Lower leg skin (tissue), 4 donors: Measurements from ENCODE around the gene PRPF18. TPM values are rescaled to one million over a fixed set of nuclear protein-coding genes. Genes with fewer than 3 reads are reported as not detected.

Experiments
- DNase-seq, 2 donors: peaks; one replicate each; pipeline ENCODE4 v3.0.0-alpha.2; 2019; ENCODE audit warnings: low spot score in 2 of 2
- H3K4me3 ChIP-seq: fragments of 200-600 bp; sonication (generic); 2 replicates; pipeline ENCODE4 v1.5.1; 2017; ENCODE audit warnings: mild to moderate bottlenecking, low read depth; ENCODE audit not compliant: poor library complexity, severe bottlenecking
- POLR2A ChIP-seq, 2 donors: fragments of 450-650 bp; IDR thresholded peaks; one replicate each; pipeline ENCODE4 v1.6.1; 2016 to 2017; ENCODE audit warnings: antibody characterized with exemption in 2 of 2, mild to moderate bottlenecking in 1 of 2, moderate library complexity in 1 of 2
- WGBS, 2 donors: methylation state at CpG; one replicate each; pipeline ENCODE4 v1.1.5; 2018; 5-methylcytosine and 5-hydroxymethylcytosine counted together
- intact Hi-C: fragments of 100-400 bp; cut with DNase I; formaldehyde crosslinking; loops from one replicate; pipeline ENCODE4 v1.15.0; 2023; ENCODE audit warnings: low total_unique reads
- total RNA-seq, 4 donors: library from RNA; depleted of rRNA; stranded (reverse); fragments of >200 nt; gene quantifications; one replicate each; pipeline ENCODE4 v1.1.0, GENCODE V29; 2016
- TF ChIP-seq, protein P1 (sequence below), 3 donors: fragments of 450-650 bp; IDR thresholded peaks; one replicate each; pipeline ENCODE4 v1.5.1; 2016; ENCODE audit warnings: antibody characterized with exemption in 3 of 3, mild to moderate bottlenecking in 3 of 3, moderate library complexity in 2 of 3

PRPF18 gene
- total RNA-seq, 4 donors from 2014 or later, result 24.4 to 31.7 (median 29.6) TPM

GRCh38 chr10:13648425-13648824 is 61.7 kb downstream of the PRPF18 start:
- H3K4me3 ChIP-seq, result no peak overlapping the region
- no peak for DNase-seq
- TF ChIP-seq, protein P1, sequence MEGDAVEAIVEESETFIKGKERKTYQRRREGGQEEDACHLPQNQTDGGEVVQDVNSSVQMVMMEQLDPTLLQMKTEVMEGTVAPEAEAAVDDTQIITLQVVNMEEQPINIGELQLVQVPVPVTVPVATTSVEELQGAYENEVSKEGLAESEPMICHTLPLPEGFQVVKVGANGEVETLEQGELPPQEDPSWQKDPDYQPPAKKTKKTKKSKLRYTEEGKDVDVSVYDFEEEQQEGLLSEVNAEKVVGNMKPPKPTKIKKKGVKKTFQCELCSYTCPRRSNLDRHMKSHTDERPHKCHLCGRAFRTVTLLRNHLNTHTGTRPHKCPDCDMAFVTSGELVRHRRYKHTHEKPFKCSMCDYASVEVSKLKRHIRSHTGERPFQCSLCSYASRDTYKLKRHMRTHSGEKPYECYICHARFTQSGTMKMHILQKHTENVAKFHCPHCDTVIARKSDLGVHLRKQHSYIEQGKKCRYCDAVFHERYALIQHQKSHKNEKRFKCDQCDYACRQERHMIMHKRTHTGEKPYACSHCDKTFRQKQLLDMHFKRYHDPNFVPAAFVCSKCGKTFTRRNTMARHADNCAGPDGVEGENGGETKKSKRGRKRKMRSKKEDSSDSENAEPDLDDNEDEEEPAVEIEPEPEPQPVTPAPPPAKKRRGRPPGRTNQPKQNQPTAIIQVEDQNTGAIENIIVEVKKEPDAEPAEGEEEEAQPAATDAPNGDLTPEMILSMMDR (IDR thresholded peaks at IDR 0.05), result no peak
- no peak for TF ChIP-seq POLR2A (IDR thresholded peaks at IDR 0.05)
- WGBS, 2 donors, result 85 to 90% methylated on average over 12 of the region's 12 CpGs
- intact Hi-C loops, result no loop called here

- H3K4me3 ChIP-seq, result no peak overlapping the region
- 66 to 74% methylated on average over 5 of the region's 5 CpGs for WGBS, 2 donors
- intact Hi-C loops, result no loop called here
- TF ChIP-seq, protein P1 (IDR thresholded peaks at IDR 0.05), result no peak
- TF ChIP-seq POLR2A (IDR thresholded peaks at IDR 0.05), result no peak
- DNase-seq, result no peak
These were observed 63.2 kb downstream of the PRPF18 start for GRCh38 chr10:13649844-13650520.

- TF ChIP-seq, protein P1 (IDR thresholded peaks at IDR 0.05), result no peak
- TF ChIP-seq POLR2A (IDR thresholded peaks at IDR 0.05), result no peak
- H3K4me3 ChIP-seq, result no peak overlapping the region
- 71 to 73% methylated on average over 5 of the region's 5 CpGs for WGBS, 2 donors
- no peak for DNase-seq
- intact Hi-C loops, result no loop called here
These were observed 64.2 kb downstream of the PRPF18 start for GRCh38 chr10:13650961-13651360.

DNA sequence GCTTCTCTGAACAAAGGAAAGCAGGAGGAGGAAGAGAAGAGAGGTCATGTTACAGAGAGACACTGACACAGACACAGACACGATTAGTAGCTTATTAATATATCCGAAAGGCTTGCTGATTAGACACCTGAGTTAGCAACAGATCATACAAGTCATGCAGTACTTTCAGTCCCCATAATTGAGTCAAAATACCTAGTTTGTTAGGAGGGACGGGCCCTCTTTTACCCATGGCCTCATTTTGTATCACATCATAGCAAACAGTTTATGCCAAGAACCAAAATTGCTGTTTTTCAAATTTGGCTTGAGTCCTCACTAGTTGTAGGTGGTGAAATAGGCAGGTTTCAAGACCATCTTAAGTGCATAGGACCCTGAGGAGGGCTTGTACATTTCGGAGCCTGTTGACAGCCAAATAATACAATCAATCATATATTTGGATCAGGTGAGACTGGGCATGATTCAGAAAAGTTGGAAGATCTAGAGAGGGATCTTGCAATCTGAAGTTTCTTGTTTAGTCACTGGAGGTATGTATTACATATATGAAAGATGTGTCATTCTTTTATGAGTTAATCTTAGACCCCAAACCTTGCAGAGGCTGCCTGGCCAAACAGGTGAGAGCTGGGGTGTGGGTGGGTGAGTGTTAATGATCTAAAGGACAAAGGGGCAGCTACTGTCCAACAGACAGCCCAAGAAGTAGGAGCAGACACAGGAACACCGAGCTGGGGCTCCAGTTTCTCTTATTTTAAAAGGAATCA is 65.4 kb downstream of the PRPF18 start:
- no peak overlapping the region for H3K4me3 ChIP-seq
- intact Hi-C loops, result no loop called here
- WGBS, 2 donors, result 80 to 81% methylated on average over 5 of the region's 5 CpGs
- TF ChIP-seq POLR2A (IDR thresholded peaks at IDR 0.05), result no peak
- TF ChIP-seq, protein P1 (IDR thresholded peaks at IDR 0.05), result no peak
- DNase-seq, result no peak

- WGBS, 2 donors, result 66 to 76% methylated on average over 6 of the region's 6 CpGs
- intact Hi-C loops, result no loop called here
- TF ChIP-seq, protein P1 (IDR thresholded peaks at IDR 0.05), result no peak
- no peak for TF ChIP-seq POLR2A (IDR thresholded peaks at IDR 0.05)
- DNase-seq, result no peak
- no peak overlapping the region for H3K4me3 ChIP-seq
These were observed 66.1 kb downstream of the PRPF18 start for GRCh38 chr10:13652860-13653259.
